ENCODE data around the gene ZMIZ1. TPM values are rescaled to one million over a fixed set of nuclear protein-coding genes. Genes with fewer than 3 reads are reported as not detected.
"Not testable (repeated sequence)": the region's sequence is repeated elsewhere in the genome, so short reads cannot be mapped to it uniquely, and the experiment has no call there.

The ZMIZ1 gene
- total RNA-seq, 1 donor from 2014 or later = 85.2 TPM

DNA sequence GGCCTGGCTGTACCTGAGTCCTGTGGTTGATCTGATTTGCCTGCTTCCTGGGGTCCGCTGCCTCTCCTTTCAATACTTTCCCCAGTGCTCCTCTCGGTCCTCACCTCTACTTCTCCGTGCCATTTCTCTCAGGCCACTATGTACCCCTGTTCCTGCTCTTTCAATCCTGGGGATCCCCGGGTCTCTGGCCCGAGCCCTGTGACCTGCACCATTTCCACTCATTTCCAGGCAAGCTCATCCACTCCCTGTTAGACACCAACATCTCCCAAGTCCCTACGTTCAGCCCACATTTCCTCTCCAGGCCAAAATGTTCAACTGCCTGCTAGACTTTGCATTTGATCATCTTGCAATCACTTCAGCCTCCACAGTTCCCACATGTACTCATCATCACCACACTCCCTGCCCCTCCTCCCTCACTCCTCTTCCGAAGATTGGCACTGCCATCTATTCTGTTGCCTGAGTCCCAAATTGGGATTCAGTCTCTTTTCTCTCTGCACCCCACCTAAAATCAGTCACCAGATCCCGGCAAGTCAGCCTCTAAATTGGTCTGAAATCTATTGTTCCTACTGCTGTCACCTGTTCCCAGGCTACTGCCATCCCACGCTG is 34.4 kb upstream of the ZMIZ1 start:
- DNase-seq (ENCODE audit: low spot score, unreplicated experiment) = no peak
- peaks cover 11% of the 10 kb centered on the region for H3K4me1 Mint-ChIP-seq (ENCODE audit: low read depth)

GRCh38 chr10:79036416-79036815 is 32.4 kb upstream of the ZMIZ1 start:
- peaks cover 12% of the 10 kb centered on the region for H3K27me3 Mint-ChIP-seq
- H3K4me1 Mint-ChIP-seq (ENCODE audit: low read depth) = peaks cover 11% of the 10 kb centered on the region
- not testable (repeated sequence) for DNase-seq (ENCODE audit: low spot score, unreplicated experiment); H3K9me3 Mint-ChIP-seq (ENCODE audit: low read depth); H3K4me3 Mint-ChIP-seq (ENCODE audit: low read depth); H3K36me3 Mint-ChIP-seq (ENCODE audit: insufficient read depth); H3K27ac Mint-ChIP-seq

More for the DNA sequence above, 34.4 kb upstream of the ZMIZ1 start:
- Mint-ChIP-seq H3K27me3 (peaks cover 22% of the 10 kb centered on the region), H3K4me3 (ENCODE audit: low read depth) (no peak overlapping the region), H3K27ac (no peak overlapping the region), H3K9me3 (ENCODE audit: low read depth) (no peaks in the 10 kb centered on the region), H3K36me3 (ENCODE audit: insufficient read depth) (no peaks in the 10 kb centered on the region)
- TF ChIP-seq, protein P1, sequence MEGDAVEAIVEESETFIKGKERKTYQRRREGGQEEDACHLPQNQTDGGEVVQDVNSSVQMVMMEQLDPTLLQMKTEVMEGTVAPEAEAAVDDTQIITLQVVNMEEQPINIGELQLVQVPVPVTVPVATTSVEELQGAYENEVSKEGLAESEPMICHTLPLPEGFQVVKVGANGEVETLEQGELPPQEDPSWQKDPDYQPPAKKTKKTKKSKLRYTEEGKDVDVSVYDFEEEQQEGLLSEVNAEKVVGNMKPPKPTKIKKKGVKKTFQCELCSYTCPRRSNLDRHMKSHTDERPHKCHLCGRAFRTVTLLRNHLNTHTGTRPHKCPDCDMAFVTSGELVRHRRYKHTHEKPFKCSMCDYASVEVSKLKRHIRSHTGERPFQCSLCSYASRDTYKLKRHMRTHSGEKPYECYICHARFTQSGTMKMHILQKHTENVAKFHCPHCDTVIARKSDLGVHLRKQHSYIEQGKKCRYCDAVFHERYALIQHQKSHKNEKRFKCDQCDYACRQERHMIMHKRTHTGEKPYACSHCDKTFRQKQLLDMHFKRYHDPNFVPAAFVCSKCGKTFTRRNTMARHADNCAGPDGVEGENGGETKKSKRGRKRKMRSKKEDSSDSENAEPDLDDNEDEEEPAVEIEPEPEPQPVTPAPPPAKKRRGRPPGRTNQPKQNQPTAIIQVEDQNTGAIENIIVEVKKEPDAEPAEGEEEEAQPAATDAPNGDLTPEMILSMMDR (IDR thresholded peaks at IDR 0.05; ENCODE audit: unreplicated experiment) = no peak

DNA sequence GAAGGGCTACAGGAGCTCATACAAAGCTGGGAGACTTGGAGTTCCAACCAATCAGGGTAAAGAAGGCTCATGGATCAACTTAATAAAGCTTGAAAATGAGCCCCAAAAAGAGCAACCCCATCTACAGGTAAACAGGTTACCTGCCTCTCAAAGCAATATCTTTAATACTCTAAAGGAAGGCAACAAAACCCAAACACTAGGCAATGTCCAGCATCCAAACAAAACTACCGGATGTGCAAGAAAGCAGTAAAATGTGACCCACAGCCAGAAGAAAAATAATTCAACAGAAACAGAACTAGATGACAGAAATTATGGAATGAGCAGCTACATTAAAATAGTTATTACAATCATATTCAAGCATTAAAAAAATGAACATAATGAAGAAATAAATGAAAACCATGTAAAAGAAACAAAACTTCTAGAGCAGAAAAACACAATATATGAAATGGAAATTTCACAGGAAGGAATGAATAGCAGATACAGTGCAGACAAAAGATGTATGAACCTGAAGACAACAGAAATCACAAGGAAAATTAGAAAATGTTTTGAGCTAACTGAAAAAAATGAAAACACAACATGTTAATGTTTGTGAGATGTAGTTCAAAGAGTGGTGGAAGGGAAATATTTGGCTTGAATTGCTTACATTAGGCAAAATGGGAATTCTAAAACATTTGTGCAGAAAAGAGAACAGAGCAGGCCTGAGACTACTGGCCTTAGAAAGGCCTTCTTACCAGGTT is 30.5 kb upstream of the ZMIZ1 start:
- TF ChIP-seq, protein P1 (IDR thresholded peaks at IDR 0.05; ENCODE audit: unreplicated experiment) = no peak
- Mint-ChIP-seq H3K4me3 (ENCODE audit: low read depth) (no peak overlapping the region), H3K27ac (peak overlapping the region; percentile 43), H3K4me1 (ENCODE audit: low read depth) (peaks cover 16% of the 10 kb centered on the region), H3K36me3 (ENCODE audit: insufficient read depth) (no peaks in the 10 kb centered on the region), H3K9me3 (ENCODE audit: low read depth) (peaks cover 3% of the 10 kb centered on the region), H3K27me3 (peaks cover 13% of the 10 kb centered on the region)
- no peak for DNase-seq (ENCODE audit: low spot score, unreplicated experiment)

DNA sequence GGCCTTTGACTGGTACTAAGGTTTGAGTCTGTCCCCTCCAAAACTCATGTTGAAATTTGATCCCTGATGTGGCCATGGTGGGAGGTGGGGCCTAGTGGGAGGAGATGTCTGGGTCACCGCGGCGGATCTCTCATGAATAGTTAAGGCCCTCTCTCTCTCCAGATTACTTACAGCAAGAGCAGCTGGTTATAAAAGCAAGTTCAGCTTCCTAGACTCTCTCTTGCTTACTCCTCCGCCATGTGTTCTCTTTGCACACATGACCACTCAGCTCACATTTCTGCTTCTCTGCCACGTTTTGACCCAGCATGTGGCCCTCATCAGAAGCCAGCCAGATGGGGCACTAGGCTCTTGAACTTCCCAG is 29.9 kb upstream of the ZMIZ1 start:
- Mint-ChIP-seq H3K36me3 (ENCODE audit: insufficient read depth) (no peaks in the 10 kb centered on the region), H3K27me3 (peaks cover 15% of the 10 kb centered on the region), H3K27ac (peak overlapping the region; percentile 53), H3K4me3 (ENCODE audit: low read depth) (no peak overlapping the region), H3K9me3 (ENCODE audit: low read depth) (peaks cover 3% of the 10 kb centered on the region), H3K4me1 (ENCODE audit: low read depth) (peaks cover 16% of the 10 kb centered on the region)
- no peak for DNase-seq (ENCODE audit: low spot score, unreplicated experiment)
- TF ChIP-seq, protein P1 (IDR thresholded peaks at IDR 0.05; ENCODE audit: unreplicated experiment) = no peak

- H3K27ac Mint-ChIP-seq = no peak overlapping the region
- H3K27me3 Mint-ChIP-seq = peaks cover 7% of the 10 kb centered on the region
- TF ChIP-seq, protein P1 (IDR thresholded peaks at IDR 0.05; ENCODE audit: unreplicated experiment) = no peak
- H3K9me3 Mint-ChIP-seq (ENCODE audit: low read depth) = peaks cover 3% of the 10 kb centered on the region
- no peak overlapping the region for H3K4me3 Mint-ChIP-seq (ENCODE audit: low read depth)
- DNase-seq (ENCODE audit: low spot score, unreplicated experiment) = no peak
- H3K4me1 Mint-ChIP-seq (ENCODE audit: low read depth) = peaks cover 16% of the 10 kb centered on the region
- no peaks in the 10 kb centered on the region for H3K36me3 Mint-ChIP-seq (ENCODE audit: insufficient read depth)
Observed at GRCh38 chr10:79042639-79043411, 25.9 kb upstream of the ZMIZ1 start.
